PC-3 (cell line): ENCODE measurements around the gene IGSF3. TPM values are rescaled to one million over a fixed set of nuclear protein-coding genes. Genes with fewer than 3 reads are reported as not detected.

Experiments
- ATAC-seq: fragments of 200-7000 bp; cut with Tn5 transposase; 2 replicates; pipeline ENCODE4 v1.9.1; 2020; ENCODE audit warnings: mild to moderate bottlenecking, moderate library complexity
- BruUV-seq: library from RNA; stranded (reverse); fragments of 400-500 nt; replicated peaks from 2 replicates; lab custom pipeline; 2021; lab: Mats Ljungman, UMichigan
- CTCF ChIA-PET: fragments of 300-600 bp; sonication (Branson Sonifier 250); formaldehyde crosslinking; loops from one replicate; lab custom pipeline; 2022; ENCODE audit warnings: antibody characterized with exemption; lab: Charles Lee
- POLR2A ChIA-PET: fragments of 300-600 bp; sonication (Branson Sonifier 250); formaldehyde crosslinking; loops from one replicate; lab custom pipeline; 2022; ENCODE audit warnings: antibody characterized with exemption; ENCODE audit not compliant: unreplicated experiment; lab: Charles Lee
- DNase-seq: peaks from one replicate; pipeline ENCODE4 v3.0.0-alpha.2; 2015
- H2AFZ ChIP-seq: fragments of 300-600 bp; sonication (generic); 2 replicates; pipeline ENCODE4 v1.6.0; 2016; ENCODE audit warnings: antibody characterized with exemption, low read length
- H3F3A ChIP-seq: fragments of 300-600 bp; sonication (generic); one replicate; pipeline ENCODE4 v1.6.0; 2017; ENCODE audit warnings: antibody characterized with exemption, low read length, control low read depth, mild to moderate bottlenecking; ENCODE audit not compliant: unreplicated experiment
- H3K27ac ChIP-seq: fragments of 300-600 bp; sonication (generic); 2 replicates; pipeline ENCODE4 v1.5.1; 2016; ENCODE audit warnings: mild to moderate bottlenecking, low read length
- H3K27me3 ChIP-seq: fragments of 300-600 bp; sonication (generic); 2 replicates; pipeline ENCODE4 v1.6.1; 2016; ENCODE audit warnings: low read length, mixed read lengths
- H3K36me3 ChIP-seq: fragments of 300-600 bp; sonication (generic); 2 replicates; pipeline ENCODE4 v1.6.1; 2016; ENCODE audit warnings: low read depth, mixed run types, low read length, mixed read lengths
- H3K4me1 ChIP-seq: fragments of 300-600 bp; sonication (generic); 2 replicates; pipeline ENCODE4 v1.5.1; 2016; ENCODE audit warnings: low read length; ENCODE audit not compliant: insufficient read depth
- H3K4me2 ChIP-seq: fragments of 300-600 bp; sonication (generic); 2 replicates; pipeline ENCODE4 v1.6.0; 2016; ENCODE audit warnings: low read length
- H3K4me3 ChIP-seq: fragments of 300-600 bp; sonication (generic); 2 replicates; pipeline ENCODE4 v1.5.1; 2016; ENCODE audit warnings: mild to moderate bottlenecking, low read length, mixed read lengths
- H3K79me2 ChIP-seq: fragments of 300-600 bp; sonication (generic); 2 replicates; pipeline ENCODE4 v1.6.1; 2017; ENCODE audit warnings: low read length, mixed read lengths
- H3K9ac ChIP-seq: fragments of 300-600 bp; sonication (generic); 2 replicates; pipeline ENCODE4 v1.6.0; 2016; ENCODE audit warnings: mild to moderate bottlenecking, low read length
- H3K9me2 ChIP-seq: fragments of 300-600 bp; sonication (generic); replicated peaks from 2 replicates; pipeline ENCODE4 v1.6.1; 2016; ENCODE audit warnings: mixed run types, low read length, mixed read lengths
- H3K9me3 ChIP-seq: fragments of 300-600 bp; sonication (generic); 2 replicates; pipeline ENCODE4 v1.6.1; 2016; ENCODE audit warnings: low read length, mixed read lengths
- H4K20me1 ChIP-seq: fragments of 300-600 bp; sonication (generic); 2 replicates; pipeline ENCODE4 v1.6.1; 2016; ENCODE audit warnings: low read length, mixed read lengths
- CTCF ChIP-seq: fragments of 300-600 bp; sonication (generic); conservative IDR thresholded peaks from 2 replicates; pipeline ENCODE4 v1.5.1; 2017; ENCODE audit warnings: antibody characterized with exemption, low read depth, mild to moderate bottlenecking, low read length
- EZH2 ChIP-seq: fragments of 300-600 bp; sonication (generic); IDR thresholded peaks from one replicate; pipeline ENCODE4 v1.6.1; 2017; ENCODE audit warnings: antibody characterized with exemption, mild to moderate bottlenecking, low read length; ENCODE audit not compliant: unreplicated experiment
- EZH2phosphoT487 ChIP-seq: fragments of 300-600 bp; sonication (generic); IDR thresholded peaks from 2 replicates; pipeline ENCODE4 v1.6.1; 2018; ENCODE audit warnings: mild to moderate bottlenecking, antibody characterized with exemption, low read length, borderline replicate concordance
- intact Hi-C: fragments of 100-400 bp; cut with micrococcal nuclease; formaldehyde crosslinking; loops from 2 replicates; pipeline ENCODE4 v1.9.0; 2023
- total RNA-seq: library from RNA; depleted of rRNA; stranded (reverse); fragments of >200 nt; gene quantifications from 2 replicates; pipeline ENCODE4 v1.2.3, GENCODE V29; 2014

IGSF3 gene
- total RNA-seq, 1 experiment from 2014 or later = 15.5 TPM

GRCh38 chr1:116671072-116671760 is 3.7 kb upstream of the IGSF3 start:
- no peaks in the 10 kb centered on the region for H3K36me3 ChIP-seq

GRCh38 chr1:116668277-116668676 is 744 bp upstream of the IGSF3 start:
- Histone ChIP-seq H3F3A (no peaks in the 10 kb centered on the region), H3K4me3 (peak overlapping the region; percentile 85), H4K20me1 (no peaks in the 10 kb centered on the region), H3K4me1 (peaks cover 15% of the 10 kb centered on the region; the same call in 1 of the 2 replicates), H3K4me2 (peak overlapping the region; percentile 91), H3K9me3 (no peaks in the 10 kb centered on the region), H3K27ac (no peak overlapping the region), H3K27me3 (no peaks in the 10 kb centered on the region), H3K79me2 (no peaks in the 10 kb centered on the region), H3K36me3 (no peaks in the 10 kb centered on the region), H3K9ac (no peak overlapping the region), H2AFZ (peak overlapping the region; percentile 90), H3K9me2 (no peaks in the 10 kb centered on the region)
- ChIA-PET POLR2A (no interaction called here), CTCF (interaction anchor here (0.7 kb wide), 1 partner anchor 93 kb away, joined by 3 read pairs; no protein-coding TSS in a partner anchor)
- DNase-seq = no peak
- no TSS peak for BruUV-seq
- intact Hi-C loops = no loop called here
- ATAC-seq = no peak
- TF ChIP-seq EZH2phosphoT487 = no peak
- no peak for TF ChIP-seq EZH2
- TF ChIP-seq CTCF = no peak

More at GRCh38 chr1:116671072-116671760, 3.7 kb upstream of the IGSF3 start:
- Histone ChIP-seq H3K4me2 (no peak overlapping the region), H3K27me3 (no peaks in the 10 kb centered on the region), H3K9ac (no peak overlapping the region), H3K4me3 (no peak overlapping the region), H3K27ac (no peak overlapping the region), H3K9me2 (no peaks in the 10 kb centered on the region), H3F3A (no peaks in the 10 kb centered on the region), H2AFZ (no peak overlapping the region), H4K20me1 (no peaks in the 10 kb centered on the region), H3K79me2 (no peaks in the 10 kb centered on the region), H3K9me3 (no peaks in the 10 kb centered on the region), H3K4me1 (peaks cover 20% of the 10 kb centered on the region)
- POLR2A ChIA-PET = no interaction called here
- no peak for ATAC-seq
- TF ChIP-seq CTCF (no peak), EZH2 (no peak), EZH2phosphoT487 (no peak)
- DNase-seq = no peak
- CTCF ChIA-PET = no interaction called here
- no TSS peak for BruUV-seq
- intact Hi-C loops = no loop called here

GRCh38 chr1:116667078-116667574 is 407 bp downstream of the IGSF3 start:
- Histone ChIP-seq H3K4me1 (peaks cover 15% of the 10 kb centered on the region; the same call in 1 of the 2 replicates), H4K20me1 (no peaks in the 10 kb centered on the region), H3K27ac (no peak overlapping the region), H3K4me2 (peak overlapping the region; percentile 91), H3K9me3 (no peaks in the 10 kb centered on the region), H3K9ac (peak overlapping the region; percentile 50), H3K79me2 (no peaks in the 10 kb centered on the region), H3F3A (no peaks in the 10 kb centered on the region), H3K4me3 (peak overlapping the region; percentile 85), H2AFZ (peak overlapping the region; percentile 90), H3K9me2 (no peaks in the 10 kb centered on the region), H3K27me3 (no peaks in the 10 kb centered on the region), H3K36me3 (no peaks in the 10 kb centered on the region)
- no TSS peak for BruUV-seq
- intact Hi-C loops = no loop called here
- ATAC-seq = peak; percentile 31
- ChIA-PET CTCF (no interaction called here), POLR2A (no interaction called here)
- TF ChIP-seq EZH2 = no peak
- no peak for TF ChIP-seq CTCF
- no peak for TF ChIP-seq EZH2phosphoT487
- no peak for DNase-seq
